ENCODE measurements around the gene WIPF1.

WIPF1 gene

GRCh38 chr2:174635776-174636404, 38.3 kb upstream of the WIPF1 start:
- DNase-seq (ENCODE audit: low spot score): no peak
- no peak for TF ChIP-seq CTCF (IDR thresholded peaks at IDR 0.05; ENCODE audit: borderline replicate concordance, control extremely low read depth, extremely low read depth, insufficient read depth, missing control alignments)
- in situ Hi-C loops (cut with MboI; ENCODE audit: low sequenced_read_pairs, unreplicated experiment): no loop called here

- TF ChIP-seq CTCF (IDR thresholded peaks at IDR 0.05; ENCODE audit: borderline replicate concordance, control extremely low read depth, extremely low read depth, insufficient read depth, missing control alignments): no peak
- in situ Hi-C loops (cut with MboI; ENCODE audit: low sequenced_read_pairs, unreplicated experiment): no loop called here
- DNase-seq (ENCODE audit: low spot score): no peak
Observed at GRCh38 chr2:174635015-174635593, 37.5 kb upstream of the WIPF1 start.

GRCh38 chr2:174634130-174635014, 36.8 kb upstream of the WIPF1 start:
- in situ Hi-C loops (cut with MboI; ENCODE audit: low sequenced_read_pairs, unreplicated experiment): no loop called here
- peak; percentile 45 for DNase-seq (ENCODE audit: low spot score)
- peak; percentile 38 for TF ChIP-seq CTCF (IDR thresholded peaks at IDR 0.05; ENCODE audit: borderline replicate concordance, control extremely low read depth, extremely low read depth, insufficient read depth, missing control alignments)

- no peak for TF ChIP-seq CTCF (IDR thresholded peaks at IDR 0.05; ENCODE audit: borderline replicate concordance, control extremely low read depth, extremely low read depth, insufficient read depth, missing control alignments)
- in situ Hi-C loops (cut with MboI; ENCODE audit: low sequenced_read_pairs, unreplicated experiment): no loop called here
- no peak for DNase-seq (ENCODE audit: low spot score)
Observed at GRCh38 chr2:174633623-174633930, 36.0 kb upstream of the WIPF1 start.

GRCh38 chr2:174632841-174633622, 35.4 kb upstream of the WIPF1 start:
- DNase-seq (ENCODE audit: low spot score): no peak
- no peak for TF ChIP-seq CTCF (IDR thresholded peaks at IDR 0.05; ENCODE audit: borderline replicate concordance, control extremely low read depth, extremely low read depth, insufficient read depth, missing control alignments)
- in situ Hi-C loops (cut with MboI; ENCODE audit: low sequenced_read_pairs, unreplicated experiment): no loop called here
